ENCODE measurements around the gene PGBD1.
"Not testable (repeated sequence)": the region's sequence is repeated elsewhere in the genome, so short reads cannot be mapped to it uniquely, and the experiment has no call there.

Gene PGBD1

DNA sequence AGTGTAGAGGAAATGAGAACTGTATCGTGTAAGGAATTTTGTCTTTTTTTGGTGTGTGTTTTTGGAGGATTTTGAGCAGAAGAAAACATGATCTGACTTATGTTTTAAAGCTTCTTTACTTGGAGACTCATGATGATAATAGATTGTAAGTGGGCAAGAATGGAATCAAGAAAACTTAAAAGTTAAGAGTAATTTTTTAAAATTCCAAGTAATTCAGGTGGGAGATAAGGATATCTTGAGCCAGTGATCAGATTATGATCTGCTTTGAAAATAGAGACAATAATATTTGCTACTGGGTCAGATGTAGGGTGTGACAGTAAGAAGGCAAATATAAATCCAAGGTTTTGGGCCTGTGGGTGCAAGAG, 13.7 kb upstream of the PGBD1 start:
- no peak for DNase-seq (ENCODE audit: low read depth, low spot score)

DNA sequence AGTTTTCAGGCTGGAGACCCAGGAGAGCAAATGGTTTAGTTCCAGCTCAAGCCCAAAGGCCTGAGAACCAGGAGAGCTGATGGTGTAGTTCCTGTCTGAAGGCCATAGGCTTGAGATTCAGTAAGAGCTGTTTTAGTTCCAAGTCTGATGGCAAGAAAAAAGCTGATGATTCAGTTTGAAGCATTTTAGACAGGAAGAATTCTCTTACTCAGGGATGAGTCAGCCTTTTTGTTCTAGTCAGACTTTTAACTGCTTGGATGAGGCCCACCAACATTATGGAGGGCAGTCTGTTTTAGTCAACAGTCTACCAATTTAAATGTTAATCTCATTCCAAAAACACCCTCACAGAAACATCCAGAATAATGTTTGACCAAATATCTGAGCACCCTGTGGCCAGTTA, 11.9 kb upstream of the PGBD1 start:
- no peak for DNase-seq (ENCODE audit: low read depth, low spot score)

DNA sequence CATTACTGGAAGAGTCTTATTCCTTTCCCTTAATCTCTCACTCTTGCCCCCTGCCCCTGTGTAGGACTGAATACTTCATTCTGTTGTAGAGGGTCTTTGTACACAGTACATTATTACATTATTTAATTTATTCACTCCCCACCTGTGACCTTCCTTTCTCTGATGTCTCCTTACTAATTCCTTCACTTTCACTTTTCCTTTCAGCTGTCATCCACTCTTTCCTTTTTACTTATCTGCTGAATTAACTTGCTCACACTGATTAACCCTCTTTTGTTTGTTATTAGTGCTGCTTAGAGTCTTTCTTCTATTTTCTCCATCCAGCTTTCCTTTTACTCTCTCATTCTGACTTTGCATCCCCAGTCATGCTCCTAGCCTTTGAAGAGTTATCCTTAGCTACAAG, 6.5 kb upstream of the PGBD1 start:
- no peak for DNase-seq (ENCODE audit: low read depth, low spot score)

DNA sequence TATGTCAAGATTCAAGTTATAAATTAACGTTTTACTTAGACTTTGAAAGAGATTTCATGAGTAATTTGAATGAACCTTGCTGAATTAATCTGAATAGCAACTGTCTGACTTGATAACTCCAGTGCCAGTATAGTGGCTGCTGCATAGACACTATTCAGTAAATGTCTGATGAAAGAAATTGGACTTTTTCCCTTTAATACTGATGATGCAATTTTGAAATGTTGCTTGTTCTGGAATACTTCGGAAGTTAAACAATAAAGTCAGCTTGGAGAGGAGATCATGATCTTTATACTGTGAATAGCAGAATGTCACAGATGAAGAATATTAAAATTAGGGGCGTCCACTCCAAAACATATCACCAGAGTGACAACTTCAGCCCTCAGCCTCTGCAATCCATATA, 3.6 kb upstream of the PGBD1 start:
- DNase-seq (ENCODE audit: low read depth, low spot score), result no peak

GRCh38 chr6:28280595-28281287, 631 bp upstream of the PGBD1 start:
- DNase-seq (ENCODE audit: low read depth, low spot score), result no peak

- no peak for DNase-seq (ENCODE audit: low read depth, low spot score)
These were observed 1.6 kb downstream of the PGBD1 start for GRCh38 chr6:28282926-28283325.

DNA sequence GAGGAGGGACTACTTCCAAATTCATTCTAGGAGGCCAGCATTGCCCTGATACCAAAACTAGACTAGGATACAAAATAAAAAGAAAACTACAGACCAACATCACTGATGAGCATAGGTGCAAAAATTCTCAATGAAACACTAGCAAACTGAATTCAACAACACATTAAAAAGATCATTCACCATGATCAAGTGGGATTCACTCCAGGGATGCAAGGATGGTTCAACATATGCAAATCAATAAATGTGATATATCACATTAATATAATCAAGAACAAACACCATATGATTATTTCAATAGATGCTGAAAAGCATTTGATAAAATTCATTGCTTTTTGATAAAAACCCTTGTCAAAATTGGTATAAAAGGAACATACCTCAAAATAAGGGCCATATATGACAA, 10.2 kb downstream of the PGBD1 start:
- DNase-seq (ENCODE audit: low read depth, low spot score), result no peak

DNA sequence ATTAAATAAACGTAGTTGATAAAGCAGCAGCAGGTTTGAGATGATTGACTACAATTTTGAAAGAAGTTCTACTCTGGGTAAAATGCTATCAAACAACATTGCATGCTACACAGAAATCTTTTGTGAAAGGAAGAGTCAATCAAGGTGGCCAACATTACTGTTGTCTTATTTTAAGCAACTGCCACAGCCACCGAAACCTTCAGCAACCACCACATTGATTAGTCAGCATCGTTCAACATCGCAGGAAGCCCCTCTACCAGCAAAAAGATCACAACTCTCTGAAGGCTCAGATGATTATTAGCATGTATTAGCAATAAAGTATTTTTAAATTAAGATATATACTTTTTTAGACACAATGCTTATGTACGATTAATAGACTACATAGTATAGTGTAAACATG, 14.0 kb downstream of the PGBD1 start:
- no peak for DNase-seq (ENCODE audit: low read depth, low spot score)

- DNase-seq (ENCODE audit: low read depth, low spot score), result no peak
These were observed 15.2 kb downstream of the PGBD1 start for GRCh38 chr6:28296520-28297060.

- DNase-seq (ENCODE audit: low read depth, low spot score), result no peak
These were observed 22.2 kb downstream of the PGBD1 start for GRCh38 chr6:28303570-28303969.

DNA sequence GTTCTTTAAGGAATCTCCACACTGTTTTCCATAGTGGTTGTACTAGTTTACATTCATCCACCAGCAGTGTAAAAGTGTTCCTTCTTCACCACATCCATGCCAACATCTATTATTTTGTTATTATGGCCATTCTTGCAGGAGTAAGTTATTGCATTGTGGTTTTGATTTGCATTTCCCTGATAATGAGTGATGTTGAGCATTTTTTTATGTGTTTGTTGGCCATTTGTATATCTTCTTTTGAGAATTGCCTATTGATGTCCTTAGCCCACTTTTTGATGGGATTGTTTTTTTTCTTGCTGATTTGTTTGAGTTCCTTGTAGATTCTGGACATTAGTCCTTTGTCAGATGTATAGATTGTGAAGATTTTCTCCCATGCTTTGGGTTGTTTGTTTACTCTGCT, 25.0 kb downstream of the PGBD1 start:
- DNase-seq (ENCODE audit: low read depth, low spot score), result not testable (repeated sequence)

DNA sequence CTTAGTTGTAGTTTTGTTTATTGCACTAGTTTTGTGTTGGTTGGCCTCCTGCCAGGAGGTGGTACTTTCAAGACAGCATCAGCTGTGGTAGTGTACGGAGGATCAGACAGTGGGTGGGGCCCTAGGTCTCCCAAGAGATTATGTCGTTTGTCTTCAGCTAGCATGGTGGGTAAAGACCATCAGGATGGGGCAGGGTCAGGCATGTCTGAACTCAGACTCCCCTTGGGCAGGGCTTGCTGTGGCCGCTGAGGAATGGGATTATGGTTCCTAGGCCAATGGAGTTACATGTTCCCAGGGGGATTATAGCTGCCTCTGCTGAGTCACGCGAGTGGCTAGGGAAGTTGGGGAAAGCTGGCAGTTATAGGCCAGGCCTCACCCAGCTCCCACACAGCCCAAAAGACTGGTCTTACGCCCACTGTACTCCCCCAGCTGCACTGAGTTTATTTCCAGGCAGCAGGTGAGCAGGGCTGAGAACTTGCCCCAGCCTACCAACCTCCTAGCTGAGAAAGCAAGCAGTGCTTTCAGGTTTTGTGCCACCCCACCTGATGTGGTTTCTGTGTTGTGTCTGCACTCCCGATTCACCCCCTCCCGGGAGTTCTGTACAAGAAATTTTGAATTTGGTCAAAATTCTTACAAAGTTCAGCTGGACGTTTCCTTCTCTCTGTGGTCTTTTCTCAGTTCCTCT, 29.9 kb downstream of the PGBD1 start:
- DNase-seq (ENCODE audit: low read depth, low spot score), result no peak

DNA sequence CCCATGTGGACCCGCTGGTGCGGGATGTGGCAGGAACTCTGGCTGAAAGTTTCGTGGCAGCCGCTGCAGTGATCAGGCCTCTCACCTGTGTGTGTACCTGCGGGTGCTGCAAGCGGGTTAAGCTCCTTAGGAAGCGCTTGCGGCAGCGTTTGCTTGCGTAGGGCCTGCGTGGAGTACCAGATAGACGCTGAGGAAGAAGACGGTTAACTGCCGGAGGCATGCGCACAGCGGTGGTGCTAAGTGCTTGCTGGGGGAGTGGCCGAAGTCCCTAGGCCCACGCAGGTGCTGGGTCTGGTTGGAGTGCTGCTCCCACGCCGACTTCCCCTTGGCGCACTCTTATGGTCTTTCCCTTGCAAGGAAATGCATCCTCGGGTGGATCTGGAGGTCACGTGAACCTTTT, 31.6 kb downstream of the PGBD1 start:
- DNase-seq (ENCODE audit: low read depth, low spot score), result no peak

- no peak for DNase-seq (ENCODE audit: low read depth, low spot score)
These were observed 34.3 kb downstream of the PGBD1 start for GRCh38 chr6:28315628-28316027.

DNA sequence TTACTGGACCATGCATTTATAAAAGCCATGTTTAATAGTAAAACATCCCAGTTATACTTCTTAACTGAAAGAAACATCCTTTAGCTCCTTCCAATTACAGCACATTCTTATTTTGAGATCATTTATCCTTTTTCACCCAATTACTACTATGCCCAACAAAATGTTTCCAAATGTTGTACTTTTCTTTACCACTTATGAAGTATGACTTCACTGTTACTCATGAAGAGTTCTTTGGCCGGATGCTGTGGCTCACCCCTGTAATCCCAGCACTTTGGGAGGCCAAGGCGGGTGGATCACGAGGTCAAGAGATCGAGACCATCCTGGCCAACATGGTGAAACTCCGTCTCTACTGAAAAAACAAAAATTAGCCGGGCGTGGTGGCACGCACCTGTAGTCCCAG, 36.5 kb downstream of the PGBD1 start:
- DNase-seq (ENCODE audit: low read depth, low spot score), result not testable (repeated sequence)

DNA sequence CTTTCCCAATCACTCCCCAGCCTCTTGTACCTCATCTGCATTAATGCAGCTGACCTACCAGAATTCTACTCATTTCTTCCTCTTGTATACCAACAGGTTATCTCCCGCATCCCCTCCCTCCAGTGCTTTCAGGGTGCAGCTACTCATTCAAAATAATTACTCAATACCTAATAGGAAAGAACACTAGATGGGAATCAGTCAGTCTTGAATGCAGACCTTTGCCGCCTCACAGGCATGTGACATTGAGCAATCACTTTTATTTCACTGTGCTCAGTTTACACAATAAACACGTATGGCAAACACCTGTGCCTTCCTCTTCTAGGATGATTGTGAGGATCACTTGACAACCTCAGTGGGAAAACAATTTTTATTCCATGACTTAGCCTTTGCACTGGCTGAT, 41.3 kb downstream of the PGBD1 start:
- DNase-seq (ENCODE audit: low read depth, low spot score), result no peak

DNA sequence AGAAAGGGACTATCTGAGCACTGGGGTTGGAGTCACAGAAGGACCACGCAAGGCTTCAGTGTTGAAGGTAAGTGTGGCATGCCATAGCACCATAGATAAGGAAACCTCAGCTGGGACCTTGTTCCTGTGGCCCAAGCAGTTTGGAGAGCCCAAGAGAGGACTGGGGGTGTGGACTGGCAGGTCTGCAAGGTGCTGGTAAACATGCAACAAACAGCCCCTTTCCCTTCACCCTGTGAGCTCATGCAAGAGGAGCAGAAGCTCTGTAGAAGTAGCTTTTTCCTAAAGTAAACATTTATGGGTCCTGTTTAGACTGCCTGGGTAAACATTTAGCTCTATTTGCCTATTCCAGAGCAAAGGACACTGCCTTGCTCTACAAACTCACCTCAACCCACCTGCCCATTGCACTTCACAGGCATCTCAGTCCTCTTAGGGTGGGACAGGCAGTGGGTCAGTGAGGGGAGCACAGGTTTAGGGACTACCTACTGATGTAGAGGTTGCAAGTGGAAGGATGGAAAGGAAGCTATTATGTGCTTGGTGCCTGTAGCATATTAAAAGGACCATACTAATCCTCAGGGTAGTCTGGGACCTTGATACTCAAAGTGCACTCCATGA, 42.5 kb downstream of the PGBD1 start:
- DNase-seq (ENCODE audit: low read depth, low spot score), result no peak

GRCh38 chr6:28326371-28326948, 45.1 kb downstream of the PGBD1 start:
- no peak for DNase-seq (ENCODE audit: low read depth, low spot score)

DNA sequence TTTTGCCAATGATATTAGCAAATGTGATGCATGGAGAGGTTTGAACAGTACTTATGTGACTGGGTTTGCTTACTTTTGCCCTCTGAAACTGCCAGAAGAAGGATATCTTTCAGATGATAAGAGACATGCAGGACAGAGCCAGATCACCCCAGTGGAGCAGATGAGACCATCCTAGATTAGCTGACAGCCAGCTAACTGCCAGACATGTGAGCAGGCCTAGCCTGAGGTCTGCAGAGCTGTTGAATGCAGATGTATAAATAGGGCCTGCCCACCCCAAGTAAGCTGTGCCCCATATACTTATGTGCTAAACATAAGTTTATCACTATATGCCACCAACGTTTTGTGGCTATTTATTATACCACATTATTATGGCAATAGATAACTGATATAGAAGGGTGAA, 48.7 kb downstream of the PGBD1 start:
- DNase-seq (ENCODE audit: low read depth, low spot score), result no peak

DNA sequence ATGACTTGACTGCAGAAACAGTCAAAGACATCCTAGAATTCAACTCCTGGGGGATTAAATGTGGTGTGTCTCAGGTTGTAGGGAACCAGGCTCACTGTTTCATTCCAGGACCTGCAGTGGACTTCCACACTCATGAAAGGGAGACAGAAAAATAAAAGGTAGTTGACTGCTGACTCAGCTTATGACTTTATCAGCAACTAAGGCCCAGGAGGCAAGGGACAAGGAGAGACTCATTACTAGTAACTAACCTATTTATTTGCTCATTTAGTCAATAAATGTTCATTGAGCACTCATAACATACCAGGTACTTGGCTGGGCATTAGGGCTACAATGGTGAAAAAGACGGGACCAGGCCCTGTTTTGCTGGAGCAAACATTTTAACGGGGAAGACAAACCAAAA, 51.7 kb downstream of the PGBD1 start:
- DNase-seq (ENCODE audit: low read depth, low spot score), result no peak

- no peak for DNase-seq (ENCODE audit: low read depth, low spot score)
These were observed 52.2 kb downstream of the PGBD1 start for GRCh38 chr6:28333599-28334018.

DNA sequence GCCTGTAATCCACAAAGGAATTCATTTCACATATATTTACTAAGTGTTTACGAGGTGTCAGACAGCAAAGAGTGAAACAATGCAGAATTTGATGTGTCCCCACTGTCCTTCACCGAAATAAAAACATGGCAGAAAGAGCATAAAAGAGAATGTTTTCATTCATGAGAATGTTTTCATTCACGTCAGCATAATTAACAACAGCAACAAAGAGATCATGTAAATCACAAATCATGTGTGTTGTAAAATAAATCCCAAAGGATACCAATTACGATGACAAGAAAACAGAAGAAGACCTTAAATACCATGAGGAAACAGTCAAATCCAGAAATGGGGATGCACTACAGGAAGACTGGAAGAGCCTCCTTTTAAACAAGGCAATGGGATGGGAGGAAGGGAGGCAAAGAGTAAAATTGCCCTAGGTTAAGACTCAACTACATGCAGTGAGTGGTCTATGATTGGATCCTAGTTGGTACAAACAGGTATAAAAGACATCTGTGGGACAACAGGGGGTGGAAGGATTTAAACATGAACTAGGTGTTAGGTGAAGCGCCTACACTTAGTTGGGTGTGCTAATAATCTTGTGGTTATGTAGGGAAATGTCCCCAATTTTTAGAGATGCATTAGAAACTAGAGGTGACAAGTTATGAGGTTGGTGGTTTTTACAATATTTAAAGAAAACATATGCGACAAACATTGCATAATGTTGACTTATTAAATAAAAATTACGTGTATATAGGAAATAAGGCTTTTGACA, 53.1 kb downstream of the PGBD1 start:
- no peak for DNase-seq (ENCODE audit: low read depth, low spot score)
